Cardiac muscle cell (in vitro differentiated cells and primary cell): ENCODE data around the gene CASZ1. TPM values are rescaled to one million over a fixed set of nuclear protein-coding genes. Genes with fewer than 3 reads are reported as not detected.

Experiments
- DNase-seq, 2 donors: peaks; one replicate each; pipeline versions ENCODE4 v3.0.0 to v3.0.0-alpha.2; 2010 to 2017; ENCODE audit warnings: low read depth in 1 of 2, low spot score in 1 of 2
- H3K27ac ChIP-seq: fragments of 200-600 bp; sonication (generic); 2 replicates; pipeline ENCODE4 v1.5.1; 2016
- H3K27me3 ChIP-seq: fragments of 200-600 bp; sonication (generic); 2 replicates; pipeline ENCODE4 v1.6.0; 2016; ENCODE audit warnings: control low read depth
- H3K36me3 ChIP-seq: fragments of 200-600 bp; sonication (generic); 2 replicates; pipeline ENCODE4 v1.5.1; 2016; ENCODE audit warnings: control low read depth
- H3K4me1 ChIP-seq: fragments of 200-600 bp; sonication (generic); 2 replicates; pipeline ENCODE4 v1.8.1; 2017; ENCODE audit warnings: low read depth, mild to moderate bottlenecking, mixed run types
- H3K4me3 ChIP-seq: fragments of 200-600 bp; sonication (generic); 2 replicates; pipeline ENCODE4 v1.5.1; 2016; ENCODE audit warnings: mild to moderate bottlenecking
- H3K9me3 ChIP-seq: fragments of 200-600 bp; sonication (generic); 2 replicates; pipeline ENCODE4 v1.5.1; 2017; ENCODE audit warnings: low read depth, mild to moderate bottlenecking, control low read depth
- polyA plus RNA-seq: library from polyadenylated mRNA; unstranded; fragments of >200 nt; fragmentation: Nextera tagmentation; extraction: Ambion mirVana; gene quantifications from 2 replicates; pipeline ENCODE4 v1.2.1, GENCODE V29; 2016
- total RNA-seq: library from RNA; depleted of rRNA; stranded (reverse); fragments of >200 nt; gene quantifications from 2 replicates; pipeline ENCODE4 v1.2.3, GENCODE V29; 2016
- TF ChIP-seq, protein P1 (sequence below): IDR thresholded peaks from 2 replicates; pipeline ENCODE4 v1.5.1; 2012; ENCODE audit warnings: low read depth, mild to moderate bottlenecking, low read length

CASZ1 gene
- total and polyA plus RNA-seq, 2 experiments from 2014 or later = 53.5 to 87.3 TPM

DNA sequence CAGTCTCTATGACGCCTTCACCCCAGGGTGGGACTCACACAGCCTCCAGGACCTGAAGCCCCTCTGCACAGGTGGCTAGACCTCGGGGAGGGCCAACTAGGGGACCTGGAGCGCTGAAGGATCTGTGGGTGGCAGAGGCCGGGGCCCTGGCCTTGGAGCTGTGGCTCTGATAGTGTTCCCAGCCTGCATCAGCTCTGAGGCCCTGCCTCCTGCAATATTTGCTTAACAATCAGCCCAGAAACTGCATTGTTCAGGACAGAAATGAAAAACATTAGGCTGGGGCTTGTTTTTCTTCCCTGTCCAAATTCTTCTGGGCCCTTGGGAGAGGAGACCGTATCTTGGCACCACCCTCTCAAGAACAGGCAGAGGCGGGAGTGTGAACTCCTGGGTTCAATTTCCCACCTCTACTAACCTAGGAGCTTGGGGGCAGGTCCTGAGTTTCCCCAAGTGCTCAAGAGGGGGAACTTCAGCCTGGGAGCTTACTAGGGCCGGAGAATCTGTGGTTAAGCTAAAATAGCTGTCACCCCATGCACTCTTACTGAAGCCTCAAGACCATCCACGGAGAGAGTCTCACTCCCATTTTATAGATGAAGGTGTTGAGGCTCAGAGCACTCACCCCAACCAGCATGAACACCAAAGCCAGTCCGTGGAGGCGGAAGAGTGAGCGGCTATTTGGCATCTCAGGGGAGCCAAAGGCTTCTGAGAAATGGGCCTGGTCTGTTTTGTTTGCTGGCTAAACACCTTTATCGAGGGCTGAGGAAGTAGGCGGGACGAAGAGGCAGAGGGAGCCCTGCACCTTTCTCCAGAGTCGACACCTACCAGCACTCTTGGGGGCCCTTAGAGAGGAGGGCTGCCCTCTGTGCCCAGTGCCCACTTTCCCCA lies 18.8 kb upstream of the CASZ1 start:
- TF ChIP-seq, protein P1, sequence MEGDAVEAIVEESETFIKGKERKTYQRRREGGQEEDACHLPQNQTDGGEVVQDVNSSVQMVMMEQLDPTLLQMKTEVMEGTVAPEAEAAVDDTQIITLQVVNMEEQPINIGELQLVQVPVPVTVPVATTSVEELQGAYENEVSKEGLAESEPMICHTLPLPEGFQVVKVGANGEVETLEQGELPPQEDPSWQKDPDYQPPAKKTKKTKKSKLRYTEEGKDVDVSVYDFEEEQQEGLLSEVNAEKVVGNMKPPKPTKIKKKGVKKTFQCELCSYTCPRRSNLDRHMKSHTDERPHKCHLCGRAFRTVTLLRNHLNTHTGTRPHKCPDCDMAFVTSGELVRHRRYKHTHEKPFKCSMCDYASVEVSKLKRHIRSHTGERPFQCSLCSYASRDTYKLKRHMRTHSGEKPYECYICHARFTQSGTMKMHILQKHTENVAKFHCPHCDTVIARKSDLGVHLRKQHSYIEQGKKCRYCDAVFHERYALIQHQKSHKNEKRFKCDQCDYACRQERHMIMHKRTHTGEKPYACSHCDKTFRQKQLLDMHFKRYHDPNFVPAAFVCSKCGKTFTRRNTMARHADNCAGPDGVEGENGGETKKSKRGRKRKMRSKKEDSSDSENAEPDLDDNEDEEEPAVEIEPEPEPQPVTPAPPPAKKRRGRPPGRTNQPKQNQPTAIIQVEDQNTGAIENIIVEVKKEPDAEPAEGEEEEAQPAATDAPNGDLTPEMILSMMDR = no peak
- no peak overlapping the region for H3K4me3 ChIP-seq
- no peak for DNase-seq
- H3K36me3 ChIP-seq = no peaks in the 10 kb centered on the region
- no peaks in the 10 kb centered on the region for H3K9me3 ChIP-seq
- H3K4me1 ChIP-seq = peaks cover 16% of the 10 kb centered on the region
- peak overlapping the region; percentile 8 for H3K27ac ChIP-seq
- no peaks in the 10 kb centered on the region for H3K27me3 ChIP-seq

DNA sequence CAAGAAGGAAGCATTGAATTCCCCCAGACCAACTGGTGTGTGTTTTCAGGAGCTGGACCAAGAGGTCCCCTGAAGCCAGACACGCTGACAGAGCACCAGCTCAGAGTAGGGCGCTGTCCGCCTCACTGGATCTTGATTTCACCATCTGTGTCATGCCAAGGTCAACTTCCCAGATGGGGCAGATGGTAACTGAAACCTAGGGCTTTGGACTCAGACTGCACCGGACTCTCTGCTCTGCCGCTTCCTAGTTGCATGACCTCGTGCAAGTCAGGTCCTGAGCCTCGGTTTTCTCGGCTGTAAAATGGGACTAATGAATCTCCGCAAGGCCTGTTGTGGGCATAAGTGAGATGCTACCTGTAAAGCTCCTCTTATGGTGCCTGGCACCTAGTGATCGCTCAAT lies 17.9 kb upstream of the CASZ1 start:
- Histone ChIP-seq H3K27me3 (no peaks in the 10 kb centered on the region), H3K27ac (no peak overlapping the region)
- TF ChIP-seq, protein P1 = no peak

DNA sequence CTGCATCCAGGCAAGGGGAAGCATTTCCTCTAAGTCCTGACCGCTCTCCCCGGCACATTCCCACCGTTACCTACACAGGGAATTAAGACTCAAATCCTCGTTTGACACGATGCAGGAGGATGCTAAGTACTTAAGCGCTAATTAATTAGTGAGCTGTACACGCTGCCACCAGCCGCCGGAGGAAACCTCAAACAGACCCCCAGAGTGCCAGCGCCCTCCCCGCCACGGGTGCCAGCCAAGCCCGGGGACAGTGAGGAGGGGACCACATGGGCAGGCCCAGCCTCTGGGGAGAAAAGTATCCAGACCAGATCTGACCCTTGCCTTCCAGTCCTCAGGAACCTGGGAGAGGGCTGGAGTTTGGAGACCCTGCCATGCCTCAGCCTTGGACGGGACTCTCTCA lies 17.4 kb upstream of the CASZ1 start:
- Histone ChIP-seq H3K27ac (no peak overlapping the region), H3K4me1 (peaks cover 4% of the 10 kb centered on the region), H3K36me3 (no peaks in the 10 kb centered on the region), H3K4me3 (no peak overlapping the region), H3K9me3 (no peaks in the 10 kb centered on the region), H3K27me3 (no peaks in the 10 kb centered on the region)
- no peak for DNase-seq
- TF ChIP-seq, protein P1 = no peak

More for the DNA sequence above, 17.9 kb upstream of the CASZ1 start:
- H3K4me3 ChIP-seq = no peak overlapping the region
- no peaks in the 10 kb centered on the region for H3K9me3 ChIP-seq
- peaks cover 7% of the 10 kb centered on the region for H3K4me1 ChIP-seq
- no peaks in the 10 kb centered on the region for H3K36me3 ChIP-seq
- no peak for DNase-seq

DNA sequence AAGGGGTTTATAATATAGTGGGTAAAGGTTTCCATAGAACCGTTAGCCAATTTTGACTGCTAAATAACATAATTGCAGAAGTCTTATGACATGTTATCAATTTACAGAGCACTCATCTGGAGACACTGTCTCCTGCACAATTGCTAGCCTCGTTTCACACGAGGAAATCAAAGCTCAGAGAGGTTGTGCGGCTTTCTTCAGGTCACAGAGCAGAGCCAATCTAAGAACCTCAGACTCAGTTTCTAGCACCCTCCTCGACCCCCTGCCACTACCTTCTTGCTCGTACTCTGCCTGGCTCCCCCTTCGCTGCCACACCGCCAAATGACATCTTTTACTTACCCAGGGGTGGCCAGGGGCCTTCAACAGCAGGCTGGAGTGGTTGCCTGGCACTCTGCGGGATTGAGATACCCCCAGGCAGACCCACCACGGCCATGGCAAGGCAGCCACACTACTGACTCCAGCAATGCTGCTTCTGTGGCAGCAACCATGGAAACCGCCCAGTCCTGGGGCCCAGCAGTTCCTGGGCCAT lies 16.0 kb upstream of the CASZ1 start:
- no peak overlapping the region for H3K27ac ChIP-seq
- no peaks in the 10 kb centered on the region for H3K9me3 ChIP-seq
- DNase-seq = no peak
- no peaks in the 10 kb centered on the region for H3K27me3 ChIP-seq
- TF ChIP-seq, protein P1 = no peak
- peaks cover 8% of the 10 kb centered on the region for H3K4me1 ChIP-seq
- H3K36me3 ChIP-seq = no peaks in the 10 kb centered on the region
- no peak overlapping the region for H3K4me3 ChIP-seq

DNA sequence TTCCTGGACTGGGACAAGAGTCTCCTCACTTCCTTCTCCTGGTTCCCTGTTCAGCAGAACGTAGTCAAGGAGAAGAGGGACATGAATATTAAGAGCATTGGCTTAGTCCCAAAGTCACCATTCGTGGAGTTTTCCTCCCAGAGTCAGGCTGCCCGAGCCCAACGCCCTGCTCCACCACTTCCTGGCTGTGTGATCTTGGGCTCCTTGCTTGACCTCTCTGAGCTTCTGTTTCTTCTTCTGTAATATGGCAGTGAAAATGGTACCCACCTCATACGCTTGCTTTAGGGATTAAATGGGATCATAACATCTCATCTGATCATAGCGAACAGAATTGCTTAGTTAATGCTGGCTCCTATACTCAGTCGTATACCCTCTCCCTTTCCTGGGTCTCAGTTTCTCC lies 12.0 kb upstream of the CASZ1 start:
- H3K36me3 ChIP-seq = no peaks in the 10 kb centered on the region
- H3K27me3 ChIP-seq = no peaks in the 10 kb centered on the region
- peaks cover 8% of the 10 kb centered on the region for H3K4me1 ChIP-seq
- H3K4me3 ChIP-seq = no peak overlapping the region
- DNase-seq = no peak
- no peaks in the 10 kb centered on the region for H3K9me3 ChIP-seq
- TF ChIP-seq, protein P1 = no peak
- H3K27ac ChIP-seq = no peak overlapping the region
